ENCODE results near the gene CMC1.
A peak's percentile ranks its signal among the peaks of the same experiment; 100 is the strongest.

The CMC1 gene

GRCh38 chr3:28294667-28295413 lies 53.4 kb downstream of the CMC1 start:
- no peaks in the 10 kb centered on the region for H3K27me3 Mint-ChIP-seq (ENCODE audit: low read depth, poor library complexity)
- peaks cover 5% of the 10 kb centered on the region for H3K4me1 Mint-ChIP-seq
- no peak overlapping the region for H3K4me3 Mint-ChIP-seq
- DNase-seq: no peak
- TF ChIP-seq CTCF (IDR thresholded peaks at IDR 0.05): no peak
- H3K36me3 Mint-ChIP-seq (ENCODE audit: low read depth): peaks cover 45% of the 10 kb centered on the region
- H3K27ac Mint-ChIP-seq: no peak overlapping the region
- peaks cover 14% of the 10 kb centered on the region for H3K9me3 Mint-ChIP-seq

GRCh38 chr3:28295898-28296490 lies 54.6 kb downstream of the CMC1 start:
- no peaks in the 10 kb centered on the region for H3K27me3 Mint-ChIP-seq (ENCODE audit: low read depth, poor library complexity)
- peaks cover 36% of the 10 kb centered on the region for H3K36me3 Mint-ChIP-seq (ENCODE audit: low read depth)
- H3K4me3 Mint-ChIP-seq: no peak overlapping the region
- no peak overlapping the region for H3K27ac Mint-ChIP-seq
- no peak for DNase-seq
- H3K9me3 Mint-ChIP-seq: peaks cover 5% of the 10 kb centered on the region
- H3K4me1 Mint-ChIP-seq: peaks cover 5% of the 10 kb centered on the region
- TF ChIP-seq CTCF (IDR thresholded peaks at IDR 0.05): no peak

- Mint-ChIP-seq H3K27ac (no peak overlapping the region), H3K27me3 (ENCODE audit: low read depth, poor library complexity) (no peaks in the 10 kb centered on the region), H3K36me3 (ENCODE audit: low read depth) (peaks cover 17% of the 10 kb centered on the region), H3K4me3 (no peak overlapping the region), H3K9me3 (no peaks in the 10 kb centered on the region), H3K4me1 (no peaks in the 10 kb centered on the region)
- DNase-seq: no peak
- no peak for TF ChIP-seq CTCF (IDR thresholded peaks at IDR 0.05)
Measured at GRCh38 chr3:28299705-28300104, 58.3 kb downstream of the CMC1 start.

GRCh38 chr3:28300345-28300962 lies 59.0 kb downstream of the CMC1 start:
- H3K9me3 Mint-ChIP-seq: no peaks in the 10 kb centered on the region
- H3K36me3 Mint-ChIP-seq (ENCODE audit: low read depth): peaks cover 16% of the 10 kb centered on the region
- TF ChIP-seq CTCF (IDR thresholded peaks at IDR 0.05): no peak
- no peaks in the 10 kb centered on the region for H3K27me3 Mint-ChIP-seq (ENCODE audit: low read depth, poor library complexity)
- no peaks in the 10 kb centered on the region for H3K4me1 Mint-ChIP-seq
- no peak for DNase-seq
- H3K27ac Mint-ChIP-seq: peak overlapping the region; percentile 20
- no peak overlapping the region for H3K4me3 Mint-ChIP-seq

GRCh38 chr3:28301688-28302087 lies 60.3 kb downstream of the CMC1 start:
- no peak overlapping the region for H3K27ac Mint-ChIP-seq
- peaks cover 22% of the 10 kb centered on the region for H3K36me3 Mint-ChIP-seq (ENCODE audit: low read depth)
- H3K4me1 Mint-ChIP-seq: no peaks in the 10 kb centered on the region
- DNase-seq: no peak
- H3K4me3 Mint-ChIP-seq: no peak overlapping the region
- TF ChIP-seq CTCF (IDR thresholded peaks at IDR 0.05): no peak
- H3K27me3 Mint-ChIP-seq (ENCODE audit: low read depth, poor library complexity): no peaks in the 10 kb centered on the region
- no peaks in the 10 kb centered on the region for H3K9me3 Mint-ChIP-seq

All from nephron progenitor cell (in vitro differentiated cells).